A549 (cell line): ENCODE results near the gene RNF213.

ENCODE experiments used
- CHD2 ChIP-seq: fragments of 150-350 bp; IDR thresholded peaks from 2 replicates; pipeline ENCODE4 v1.6.1; 2014; ENCODE audit warnings: low read length; ENCODE audit not compliant: partially characterized antibody
- CTCF ChIP-seq: fragments of >200 bp; sonication (Bioruptor Twin); formaldehyde crosslinking; IDR thresholded peaks from 3 replicates; pipeline ENCODE4 v1.5.1; 2016
- E2F6 ChIP-seq: IDR thresholded peaks from 2 replicates; pipeline ENCODE4 v1.6.1; 2012; ENCODE audit warnings: low read depth, borderline replicate concordance
- EP300 ChIP-seq, 2 experiments: fragments of >200 bp; sonication (Bioruptor Twin); formaldehyde crosslinking; IDR thresholded peaks; 2 replicates in 1 of 2; 3 replicates in 1 of 2; pipeline ENCODE4 v1.6.1; 2016 to 2017
- ESRRA ChIP-seq: fragments of 150-350 bp; IDR thresholded peaks from 2 replicates; pipeline ENCODE4 v1.6.1; 2014; ENCODE audit warnings: mild to moderate bottlenecking, low read length, borderline replicate concordance
- GATA3 ChIP-seq: IDR thresholded peaks from 2 replicates; pipeline ENCODE4 v1.6.1; 2012; ENCODE audit warnings: borderline replicate concordance
- HES2 ChIP-seq: fragments of >200 bp; sonication (Bioruptor Twin); formaldehyde crosslinking; IDR thresholded peaks from 2 replicates; pipeline ENCODE4 v1.6.1; 2016
- MAZ ChIP-seq: fragments of 150-350 bp; IDR thresholded peaks from 2 replicates; pipeline ENCODE4 v1.6.1; 2014; ENCODE audit warnings: antibody characterized with exemption, low read depth, low read length, borderline replicate concordance
- PHF8 ChIP-seq: fragments of 200-600 bp; sonication (generic); IDR thresholded peaks from 2 replicates; pipeline ENCODE4 v1.6.1; 2016; ENCODE audit warnings: low read depth, mild to moderate bottlenecking, antibody characterized with exemption, moderate library complexity, borderline replicate concordance
- POLR2A ChIP-seq: IDR thresholded peaks from 2 replicates; pipeline ENCODE4 v1.6.1; 2012; ENCODE audit warnings: mild to moderate bottlenecking, low read length
- RAD21 ChIP-seq, 2 experiments: fragments of >200 bp in 1 of 2; sonication (Bioruptor Twin) in 1 of 2; formaldehyde crosslinking in 1 of 2; IDR thresholded peaks in 1 of 2; conservative IDR thresholded peaks in 1 of 2; 2 replicates in 1 of 2; 3 replicates in 1 of 2; pipeline ENCODE4 v1.6.1; 2012 to 2018; ENCODE audit warnings: inconsistent platforms in 1 of 2
- SMC3 ChIP-seq: fragments of >200 bp; sonication (Bioruptor Twin); formaldehyde crosslinking; IDR thresholded peaks from 3 replicates; pipeline ENCODE4 v1.6.1; 2018; ENCODE audit warnings: inconsistent platforms
- SREBF2 ChIP-seq: fragments of 450-650 bp; IDR thresholded peaks from 2 replicates; pipeline ENCODE4 v1.6.1; 2014; ENCODE audit warnings: mild to moderate bottlenecking, moderate library complexity

- TF ChIP-seq PHF8 (no peak), CTCF (no peak), SMC3 (no peak), POLR2A (no peak), RAD21 (conservative IDR thresholded peaks at IDR 0.05 in 1 of 2, IDR thresholded peaks at IDR 0.05 in 1 of 2) (no peak), EP300 (IDR thresholded peaks at IDR 0.05) (no peak), GATA3 (no peak), E2F6 (no peak), ESRRA (no peak), MAZ (no peak), SREBF2 (no peak), CHD2 (no peak), HES2 (no peak)
These were observed 20.9 kb downstream of the RNF213 start for GRCh38 chr17:80281516-80281915.
